Measurements from ENCODE around the gene NINJ1.

Gene NINJ1

DNA sequence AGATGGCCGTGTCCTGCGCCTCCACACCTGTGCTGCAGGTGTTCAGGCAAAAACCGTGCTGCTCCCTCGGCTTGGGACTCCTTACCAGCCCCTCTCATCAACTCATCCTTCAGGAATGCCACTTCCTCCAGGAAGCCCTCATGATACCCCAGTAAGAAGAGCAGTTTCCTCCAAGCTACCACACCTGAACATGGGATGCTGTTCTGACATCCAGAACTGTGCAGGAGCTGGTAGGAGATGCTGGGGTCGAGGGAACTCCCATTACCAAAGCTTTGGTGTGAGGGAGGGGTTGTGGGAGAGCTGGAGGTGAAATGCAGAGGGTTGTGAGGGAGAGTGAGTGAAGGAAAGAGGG, 19.1 kb downstream of the NINJ1 start:
- Histone ChIP-seq H3K9me3 (ENCODE audit: insufficient read depth, low read depth, low read length) (no peaks in the 10 kb centered on the region), H4K8ac (ENCODE audit: low read depth, low read length) (no peak overlapping the region), H2BK12ac (ENCODE audit: low read length) (no peak overlapping the region), H3K18ac (ENCODE audit: low read length) (no peak overlapping the region), H3K36me3 (ENCODE audit: control insufficient read depth in 1 of 2, insufficient read depth in 2 of 2, low read length in 2 of 2) (peaks cover 4 to 8% of the 10 kb centered on the region in 2 experiments), H3K4me1 (ENCODE audit: control insufficient read depth in 1 of 2, insufficient read depth in 2 of 2, low read length in 2 of 2) (peaks cover 0 to 10% of the 10 kb centered on the region in 2 experiments), H3K79me2 (ENCODE audit: control insufficient read depth, insufficient read depth, low read length, poor library complexity) (no peaks in the 10 kb centered on the region), H3K9ac (ENCODE audit: low read length) (no peak overlapping the region), H2BK120ac (ENCODE audit: insufficient read depth, low read length, poor library complexity) (no peak overlapping the region), H2AK5ac (ENCODE audit: low read length) (no peak overlapping the region), H3K4ac (ENCODE audit: low read depth, low read length) (no peak overlapping the region), H2BK5ac (ENCODE audit: low read depth, low read length, poor library complexity) (no peak overlapping the region), H3K14ac (ENCODE audit: low read length) (no peak overlapping the region), H3K4me3 (ENCODE audit: low read depth, low read length) (no peak overlapping the region), H3K27me3 (ENCODE audit: insufficient read depth, low read length) (no peaks in the 10 kb centered on the region), H4K91ac (ENCODE audit: low read depth, low read length) (no peak overlapping the region), H3K27ac (ENCODE audit: low read depth, low read length) (no peak overlapping the region), H2AFZ (ENCODE audit: insufficient read depth, low read length, poor library complexity) (no peak overlapping the region), H3K23ac (ENCODE audit: low read length) (no peak overlapping the region), H4K12ac (ENCODE audit: low read depth, low read length) (no peak overlapping the region), H3K79me1 (ENCODE audit: low read length) (no peaks in the 10 kb centered on the region), H3K4me2 (ENCODE audit: low read length) (no peak overlapping the region)
- no CpG with 5 or more reads among the region's 5 CpGs for WGBS (ENCODE audit: extremely low coverage, insufficient coverage, insufficient read length)
- no peak for DNase-seq

DNA sequence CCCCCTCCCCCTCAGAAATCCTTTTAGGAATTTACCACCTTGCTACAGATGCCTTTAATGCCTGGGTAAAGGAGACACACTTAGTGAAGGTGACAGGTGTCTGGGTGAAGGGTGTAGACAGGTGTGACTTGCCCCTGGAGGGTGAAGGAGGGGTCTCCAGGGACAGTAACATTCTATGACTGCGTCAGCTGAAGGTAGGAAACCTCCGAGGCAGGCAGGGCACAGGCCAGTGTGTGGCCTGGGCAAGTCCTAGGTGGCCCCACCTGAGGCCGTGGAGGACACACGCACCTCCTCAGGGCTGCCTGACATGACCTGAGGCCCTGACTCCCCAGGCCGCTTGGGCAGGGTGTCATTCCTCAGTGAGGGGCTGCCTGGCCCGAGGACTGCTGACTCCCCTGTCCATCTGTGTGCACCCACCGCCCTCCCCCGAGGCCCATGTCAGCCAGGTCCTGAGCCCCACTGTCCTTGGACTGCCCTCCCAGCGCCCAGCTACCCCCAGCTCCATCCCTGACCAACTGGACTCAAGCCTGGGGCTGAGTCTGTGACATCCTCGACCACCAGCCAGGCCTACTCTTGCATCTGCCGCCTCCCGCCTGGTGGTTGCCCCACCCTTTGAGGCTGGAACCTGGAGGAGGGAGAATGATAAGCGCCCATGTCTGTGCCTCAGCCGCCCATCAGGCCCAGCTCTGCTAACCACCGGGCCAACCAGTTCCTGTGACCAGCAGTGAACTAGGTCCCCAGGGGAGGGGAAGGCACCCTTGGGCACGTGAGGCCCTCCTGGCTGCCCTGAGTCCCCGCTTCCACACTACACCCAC, 19.7 kb downstream of the NINJ1 start:
- H3K4me3 ChIP-seq (ENCODE audit: low read depth, low read length), result no peak overlapping the region
- H3K79me1 ChIP-seq (ENCODE audit: low read length), result no peaks in the 10 kb centered on the region
- no CpG with 5 or more reads among the region's 17 CpGs for WGBS (ENCODE audit: extremely low coverage, insufficient coverage, insufficient read length)
- H2BK12ac ChIP-seq (ENCODE audit: low read length), result no peak overlapping the region
- H3K14ac ChIP-seq (ENCODE audit: low read length), result no peak overlapping the region
- H3K4ac ChIP-seq (ENCODE audit: low read depth, low read length), result no peak overlapping the region
- no peak overlapping the region for H2AFZ ChIP-seq (ENCODE audit: insufficient read depth, low read length, poor library complexity)
- no peaks in the 10 kb centered on the region for H3K9me3 ChIP-seq (ENCODE audit: insufficient read depth, low read depth, low read length)
- no peak overlapping the region for H3K27ac ChIP-seq (ENCODE audit: low read depth, low read length)
- no peak for DNase-seq
- H4K12ac ChIP-seq (ENCODE audit: low read depth, low read length), result no peak overlapping the region
- no peaks in the 10 kb centered on the region for H3K27me3 ChIP-seq (ENCODE audit: insufficient read depth, low read length)
- H4K91ac ChIP-seq (ENCODE audit: low read depth, low read length), result peak overlapping the region; percentile 17
- peaks cover 0 to 10% of the 10 kb centered on the region in 2 experiments for H3K4me1 ChIP-seq (ENCODE audit: control insufficient read depth in 1 of 2, insufficient read depth in 2 of 2, low read length in 2 of 2)
- H3K79me2 ChIP-seq (ENCODE audit: control insufficient read depth, insufficient read depth, low read length, poor library complexity), result no peaks in the 10 kb centered on the region
- H3K9ac ChIP-seq (ENCODE audit: low read length), result no peak overlapping the region
- H2BK120ac ChIP-seq (ENCODE audit: insufficient read depth, low read length, poor library complexity), result no peak overlapping the region
- H3K18ac ChIP-seq (ENCODE audit: low read length), result no peak overlapping the region
- peaks cover 4 to 8% of the 10 kb centered on the region in 2 experiments for H3K36me3 ChIP-seq (ENCODE audit: control insufficient read depth in 1 of 2, insufficient read depth in 2 of 2, low read length in 2 of 2)
- no peak overlapping the region for H2AK5ac ChIP-seq (ENCODE audit: low read length)
- no peak overlapping the region for H2BK5ac ChIP-seq (ENCODE audit: low read depth, low read length, poor library complexity)
- H4K8ac ChIP-seq (ENCODE audit: low read depth, low read length), result peak overlapping the region; percentile 27
- no peak overlapping the region for H3K23ac ChIP-seq (ENCODE audit: low read length)
- no peak overlapping the region for H3K4me2 ChIP-seq (ENCODE audit: low read length)

GRCh38 chr9:93112864-93113389, 21.1 kb downstream of the NINJ1 start:
- H3K4ac ChIP-seq (ENCODE audit: low read depth, low read length), result no peak overlapping the region
- H3K27ac ChIP-seq (ENCODE audit: low read depth, low read length), result no peak overlapping the region
- H3K27me3 ChIP-seq (ENCODE audit: insufficient read depth, low read length), result no peaks in the 10 kb centered on the region
- no peak overlapping the region for H3K23ac ChIP-seq (ENCODE audit: low read length)
- no peak overlapping the region for H2BK12ac ChIP-seq (ENCODE audit: low read length)
- no peak overlapping the region for H3K18ac ChIP-seq (ENCODE audit: low read length)
- no peak overlapping the region for H3K4me3 ChIP-seq (ENCODE audit: low read depth, low read length)
- no peak overlapping the region for H2BK5ac ChIP-seq (ENCODE audit: low read depth, low read length, poor library complexity)
- H4K91ac ChIP-seq (ENCODE audit: low read depth, low read length), result peak overlapping the region; percentile 13
- no peaks in the 10 kb centered on the region for H3K79me2 ChIP-seq (ENCODE audit: control insufficient read depth, insufficient read depth, low read length, poor library complexity)
- no peak for DNase-seq
- H2AK5ac ChIP-seq (ENCODE audit: low read length), result no peak overlapping the region
- H3K4me2 ChIP-seq (ENCODE audit: low read length), result no peak overlapping the region
- H4K12ac ChIP-seq (ENCODE audit: low read depth, low read length), result no peak overlapping the region
- H3K14ac ChIP-seq (ENCODE audit: low read length), result no peak overlapping the region
- no peak overlapping the region for H4K8ac ChIP-seq (ENCODE audit: low read depth, low read length)
- H3K36me3 ChIP-seq (ENCODE audit: control insufficient read depth in 1 of 2, insufficient read depth in 2 of 2, low read length in 2 of 2), result peaks cover 4 to 8% of the 10 kb centered on the region in 2 experiments
- peaks cover 0 to 10% of the 10 kb centered on the region in 2 experiments for H3K4me1 ChIP-seq (ENCODE audit: control insufficient read depth in 1 of 2, insufficient read depth in 2 of 2, low read length in 2 of 2)
- no peak overlapping the region for H3K9ac ChIP-seq (ENCODE audit: low read length)
- no peaks in the 10 kb centered on the region for H3K79me1 ChIP-seq (ENCODE audit: low read length)
- no peak overlapping the region for H2AFZ ChIP-seq (ENCODE audit: insufficient read depth, low read length, poor library complexity)
- no peak overlapping the region for H2BK120ac ChIP-seq (ENCODE audit: insufficient read depth, low read length, poor library complexity)
- no CpG with 5 or more reads among the region's 13 CpGs for whole genome bisulfite sequencing (ENCODE audit: extremely low coverage, insufficient coverage, insufficient read length)
- no peaks in the 10 kb centered on the region for H3K9me3 ChIP-seq (ENCODE audit: insufficient read depth, low read depth, low read length)

- no peak for DNase-seq
- H3K4me3 ChIP-seq (ENCODE audit: low read depth, low read length), result no peak overlapping the region
- H3K23ac ChIP-seq (ENCODE audit: low read length), result no peak overlapping the region
- H3K79me2 ChIP-seq (ENCODE audit: control insufficient read depth, insufficient read depth, low read length, poor library complexity), result no peaks in the 10 kb centered on the region
- no peak overlapping the region for H4K12ac ChIP-seq (ENCODE audit: low read depth, low read length)
- peaks cover 0 to 10% of the 10 kb centered on the region in 2 experiments for H3K4me1 ChIP-seq (ENCODE audit: control insufficient read depth in 1 of 2, insufficient read depth in 2 of 2, low read length in 2 of 2)
- no peak overlapping the region for H3K18ac ChIP-seq (ENCODE audit: low read length)
- no peak overlapping the region for H3K14ac ChIP-seq (ENCODE audit: low read length)
- H2AFZ ChIP-seq (ENCODE audit: insufficient read depth, low read length, poor library complexity), result no peak overlapping the region
- WGBS (ENCODE audit: extremely low coverage, insufficient coverage, insufficient read length), result no CpG with 5 or more reads among the region's 15 CpGs
- no peak overlapping the region for H3K27ac ChIP-seq (ENCODE audit: low read depth, low read length)
- no peak overlapping the region for H4K8ac ChIP-seq (ENCODE audit: low read depth, low read length)
- no peak overlapping the region for H2AK5ac ChIP-seq (ENCODE audit: low read length)
- H4K91ac ChIP-seq (ENCODE audit: low read depth, low read length), result no peak overlapping the region
- H3K9me3 ChIP-seq (ENCODE audit: insufficient read depth, low read depth, low read length), result no peaks in the 10 kb centered on the region
- H3K9ac ChIP-seq (ENCODE audit: low read length), result no peak overlapping the region
- no peak overlapping the region for H3K4me2 ChIP-seq (ENCODE audit: low read length)
- no peaks in the 10 kb centered on the region for H3K79me1 ChIP-seq (ENCODE audit: low read length)
- H2BK120ac ChIP-seq (ENCODE audit: insufficient read depth, low read length, poor library complexity), result no peak overlapping the region
- H3K27me3 ChIP-seq (ENCODE audit: insufficient read depth, low read length), result no peaks in the 10 kb centered on the region
- H2BK12ac ChIP-seq (ENCODE audit: low read length), result no peak overlapping the region
- no peak overlapping the region for H2BK5ac ChIP-seq (ENCODE audit: low read depth, low read length, poor library complexity)
- peaks cover 4 to 8% of the 10 kb centered on the region in 2 experiments for H3K36me3 ChIP-seq (ENCODE audit: control insufficient read depth in 1 of 2, insufficient read depth in 2 of 2, low read length in 2 of 2)
- H3K4ac ChIP-seq (ENCODE audit: low read depth, low read length), result no peak overlapping the region
Observed at GRCh38 chr9:93112116-93112863, 21.8 kb downstream of the NINJ1 start.
